ENCODE data around the gene PACSIN2.

GRCh38 chr22:42931421-42932196 is 83.3 kb downstream of the PACSIN2 start:
- TF ChIP-seq, protein P1, sequence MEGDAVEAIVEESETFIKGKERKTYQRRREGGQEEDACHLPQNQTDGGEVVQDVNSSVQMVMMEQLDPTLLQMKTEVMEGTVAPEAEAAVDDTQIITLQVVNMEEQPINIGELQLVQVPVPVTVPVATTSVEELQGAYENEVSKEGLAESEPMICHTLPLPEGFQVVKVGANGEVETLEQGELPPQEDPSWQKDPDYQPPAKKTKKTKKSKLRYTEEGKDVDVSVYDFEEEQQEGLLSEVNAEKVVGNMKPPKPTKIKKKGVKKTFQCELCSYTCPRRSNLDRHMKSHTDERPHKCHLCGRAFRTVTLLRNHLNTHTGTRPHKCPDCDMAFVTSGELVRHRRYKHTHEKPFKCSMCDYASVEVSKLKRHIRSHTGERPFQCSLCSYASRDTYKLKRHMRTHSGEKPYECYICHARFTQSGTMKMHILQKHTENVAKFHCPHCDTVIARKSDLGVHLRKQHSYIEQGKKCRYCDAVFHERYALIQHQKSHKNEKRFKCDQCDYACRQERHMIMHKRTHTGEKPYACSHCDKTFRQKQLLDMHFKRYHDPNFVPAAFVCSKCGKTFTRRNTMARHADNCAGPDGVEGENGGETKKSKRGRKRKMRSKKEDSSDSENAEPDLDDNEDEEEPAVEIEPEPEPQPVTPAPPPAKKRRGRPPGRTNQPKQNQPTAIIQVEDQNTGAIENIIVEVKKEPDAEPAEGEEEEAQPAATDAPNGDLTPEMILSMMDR (IDR thresholded peaks at IDR 0.05) = no peak
- TF ChIP-seq POLR2A (IDR thresholded peaks at IDR 0.05) = no peak

All from thyroid gland (tissue), 4 donors.